Measurements from ENCODE around the gene SDS.

- TF ChIP-seq, protein P1, sequence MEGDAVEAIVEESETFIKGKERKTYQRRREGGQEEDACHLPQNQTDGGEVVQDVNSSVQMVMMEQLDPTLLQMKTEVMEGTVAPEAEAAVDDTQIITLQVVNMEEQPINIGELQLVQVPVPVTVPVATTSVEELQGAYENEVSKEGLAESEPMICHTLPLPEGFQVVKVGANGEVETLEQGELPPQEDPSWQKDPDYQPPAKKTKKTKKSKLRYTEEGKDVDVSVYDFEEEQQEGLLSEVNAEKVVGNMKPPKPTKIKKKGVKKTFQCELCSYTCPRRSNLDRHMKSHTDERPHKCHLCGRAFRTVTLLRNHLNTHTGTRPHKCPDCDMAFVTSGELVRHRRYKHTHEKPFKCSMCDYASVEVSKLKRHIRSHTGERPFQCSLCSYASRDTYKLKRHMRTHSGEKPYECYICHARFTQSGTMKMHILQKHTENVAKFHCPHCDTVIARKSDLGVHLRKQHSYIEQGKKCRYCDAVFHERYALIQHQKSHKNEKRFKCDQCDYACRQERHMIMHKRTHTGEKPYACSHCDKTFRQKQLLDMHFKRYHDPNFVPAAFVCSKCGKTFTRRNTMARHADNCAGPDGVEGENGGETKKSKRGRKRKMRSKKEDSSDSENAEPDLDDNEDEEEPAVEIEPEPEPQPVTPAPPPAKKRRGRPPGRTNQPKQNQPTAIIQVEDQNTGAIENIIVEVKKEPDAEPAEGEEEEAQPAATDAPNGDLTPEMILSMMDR (IDR thresholded peaks at IDR 0.05; ENCODE audit: low read length), result no peak
- TF ChIP-seq EZH2 (optimal IDR thresholded peaks at IDR 0.05; ENCODE audit: low read depth, low read length), result no peak
- TF ChIP-seq EZH2phosphoT487 (IDR thresholded peaks at IDR 0.05; ENCODE audit: low read length), result no peak
Observed at GRCh38 chr12:113439301-113439597, 35.6 kb upstream of the SDS start.

Measured in MM.1S (cell line).